HepG2 (cell line): ENCODE results near the gene GRHPR. TPM values are rescaled to one million over a fixed set of nuclear protein-coding genes. Genes with fewer than 3 reads are reported as not detected.

Source experiments
- ATAC-seq: fragments of 200-7000 bp; cut with Tn5 transposase; 3 replicates; pipeline ENCODE4 v1.9.1; 2020; ENCODE audit warnings: mild to moderate bottlenecking, moderate library complexity
- BruUV-seq: library from RNA; stranded (reverse); fragments of 400-500 nt; replicated peaks from 2 replicates; lab custom pipeline; 2021; lab: Mats Ljungman, UMichigan
- CTCF ChIA-PET: fragments of 300-600 bp; formaldehyde crosslinking; extraction: SDS; loops from one replicate; lab custom pipeline; 2021; ENCODE audit warnings: low total read pairs, inconsistent platforms, low intra/inter-chr PET ratio; lab: Yijun Ruan, JAX
- POLR2A ChIA-PET: fragments of 350-600 bp; sonication (Branson Sonifier 250); formaldehyde crosslinking; loops from one replicate; lab custom pipeline; 2020; ENCODE audit warnings: antibody characterized with exemption, inconsistent platforms; lab: Yijun Ruan, JAX
- DNase-seq: peaks from one replicate; pipeline ENCODE4 v3.0.0-alpha.2; 2015; ENCODE audit warnings: low spot score
- FAIRE-seq: peaks from 3 replicates; lab custom pipeline; 2011; peaks lifted over from hg19 to GRCh38; lab: Jason Lieb, UNC
- H2AFZ ChIP-seq: one replicate; pipeline ENCODE4 v1.6.1; 2011; ENCODE audit warnings: low read length, inconsistent platforms
- H3K27ac ChIP-seq: fragments of 300-600 bp; 3 replicates; pipeline ENCODE4 v1.8.0; 2011; ENCODE audit warnings: mixed run types, mild to moderate bottlenecking, mixed read lengths, low read length, inconsistent platforms; ENCODE audit not compliant: insufficient read depth; ENCODE audit errors: extremely low read length
- H3K27me3 ChIP-seq, 2 experiments: fragments of 200-600 bp in 1 of 2; 2 replicates in 1 of 2; 3 replicates in 1 of 2; pipeline versions ENCODE4 v1.6.0 to v1.8.0; 2011; ENCODE audit warnings: low read length in 2 of 2, mild to moderate bottlenecking in 2 of 2, moderate library complexity in 2 of 2, inconsistent platforms in 1 of 2; ENCODE audit not compliant: insufficient read depth in 2 of 2, control insufficient read depth in 1 of 2
- H3K36me3 ChIP-seq, 2 experiments: fragments of 200-600 bp in 1 of 2; replicated peaks in 1 of 2; 2 replicates in 1 of 2; 3 replicates in 1 of 2; pipeline versions ENCODE4 v1.5.1 to v1.8.0; 2011; ENCODE audit warnings: low read length in 2 of 2, inconsistent platforms in 1 of 2; ENCODE audit not compliant: insufficient read depth in 2 of 2, control insufficient read depth in 1 of 2
- H3K4me1 ChIP-seq: 2 replicates; pipeline ENCODE4 v1.5.1; 2012; ENCODE audit warnings: low read length, inconsistent platforms; ENCODE audit not compliant: insufficient read depth
- H3K4me2 ChIP-seq: 2 replicates; pipeline ENCODE4 v1.6.0; 2011; ENCODE audit warnings: low read depth, low read length, inconsistent platforms
- H3K4me3 ChIP-seq, 3 experiments: fragments of 200-600 bp in 1 of 3; sonication (generic), shearing (Covaris generic) in 1 of 3; replicated peaks in 1 of 3; 2 replicates each; pipeline ENCODE4 v1.5.1; 2011 to 2016; ENCODE audit warnings: low read length in 3 of 3, inconsistent platforms in 2 of 3, low read depth in 2 of 3, mild to moderate bottlenecking in 2 of 3, control low read depth in 1 of 3, mixed read lengths in 1 of 3; ENCODE audit not compliant: insufficient read depth in 1 of 3
- H3K79me2 ChIP-seq: one replicate; pipeline ENCODE4 v1.6.1; 2011; ENCODE audit warnings: low read length, inconsistent platforms; ENCODE audit not compliant: insufficient read depth
- H3K9ac ChIP-seq: 2 replicates; pipeline ENCODE4 v1.6.0; 2011; ENCODE audit warnings: mild to moderate bottlenecking, low read depth, low read length, inconsistent platforms; ENCODE audit not compliant: insufficient read depth
- H3K9me3 ChIP-seq: 2 replicates; pipeline ENCODE4 v1.5.1; 2012; ENCODE audit warnings: mild to moderate bottlenecking, low read length
- H4K20me1 ChIP-seq: 2 replicates; pipeline ENCODE4 v1.6.0; 2011; ENCODE audit warnings: inconsistent platforms, mild to moderate bottlenecking, low read length, moderate library complexity; ENCODE audit not compliant: insufficient read depth
- HOXA7 ChIP-seq: sonication (generic); formaldehyde crosslinking; IDR thresholded peaks from 2 replicates; pipeline ENCODE4 v1.8.1; 2022; ENCODE audit warnings: mild to moderate bottlenecking, missing genetic modification reagents, moderate library complexity
- POLR2AphosphoS2 ChIP-seq: IDR thresholded peaks from 2 replicates; pipeline ENCODE4 v1.6.1; 2011; ENCODE audit warnings: low read depth, low read length, improper control_type of control experiment
- RFXANK ChIP-seq: IDR thresholded peaks from 2 replicates; pipeline ENCODE4 v1.6.1; 2016
- ZFP82 ChIP-seq: sonication (generic); formaldehyde crosslinking; IDR thresholded peaks from 2 replicates; pipeline ENCODE4 v1.5.1; 2020; ENCODE audit warnings: mild to moderate bottlenecking, missing genetic modification reagents, borderline replicate concordance
- ZNF207 ChIP-seq: fragments of 450-650 bp; IDR thresholded peaks from 2 replicates; pipeline ENCODE4 v1.6.1; 2016; ENCODE audit warnings: antibody characterized with exemption, borderline replicate concordance
- ZNF350 ChIP-seq: sonication (generic); formaldehyde crosslinking; IDR thresholded peaks from 2 replicates; pipeline ENCODE4 v1.4.0; 2020; ENCODE audit warnings: mild to moderate bottlenecking, low read depth, missing genetic modification reagents, borderline replicate concordance
- ZNF629 ChIP-seq: sonication (generic); formaldehyde crosslinking; conservative IDR thresholded peaks from 2 replicates; pipeline ENCODE4 v1.5.0; 2020; ENCODE audit warnings: missing genetic modification reagents
- ZNF773 ChIP-seq: sonication (generic); formaldehyde crosslinking; IDR thresholded peaks from 2 replicates; pipeline ENCODE4 v1.4.0; 2020; ENCODE audit warnings: missing genetic modification reagents, borderline replicate concordance
- WGBS: methylation state at CpG from one replicate; pipeline ENCODE4 v1.1.6; 2017; ENCODE audit warnings: low lambda C conversion rate; 5-methylcytosine and 5-hydroxymethylcytosine counted together
- in situ Hi-C: cut with HindIII; loops from 2 replicates; pipeline ENCODE4 v1.10.0; 2017; ENCODE audit warnings: low pct_unique_long_range_greater_than_20kb; ENCODE audit not compliant: extremely low pct_ligation_motif_present
- intact Hi-C: fragments of 100-400 bp; cut with micrococcal nuclease; formaldehyde crosslinking; loops from one replicate; pipeline ENCODE4 v1.10.0; 2022; ENCODE audit not compliant: unreplicated experiment
- polyA plus RNA-seq, 8 experiments: library from polyadenylated mRNA; depleted of rRNA in 3 of 8; stranded (reverse) in 7 of 8; unstranded in 1 of 8; fragments of >200 nt; fragmentation: Illumina TruSeq in 4 of 8; extraction: Trizol in 4 of 8; gene quantifications; 2 replicates each; pipeline versions ENCODE4 v1.2.1 to v1.2.3, GENCODE V29; 2011 to 2016; ENCODE audit warnings: low read depth in 4 of 8, missing spikeins in 1 of 8, mixed read lengths in 1 of 8; ENCODE audit not compliant: insufficient read depth in 1 of 8
- total RNA-seq, 5 experiments: library from RNA; depleted of rRNA; stranded (reverse); fragments of >200 nt; fragmentation: Illumina TruSeq; extraction: Trizol; gene quantifications; 2 replicates each; pipeline ENCODE4 v1.2.3, GENCODE V29; 2016; ENCODE audit warnings: low read depth in 1 of 5
- TF ChIP-seq, protein P1 (sequence below): sonication (generic); formaldehyde crosslinking; IDR thresholded peaks from 2 replicates; pipeline ENCODE4 v1.9.0; 2021; ENCODE audit warnings: missing genetic modification reagents, mild to moderate bottlenecking, borderline replicate concordance

The GRHPR gene
- total and polyA plus RNA-seq, 2 of the 13 experiments (the other 11 are each of a cell fraction or from before 2014, with no cell fraction given), result 113 to 115 TPM

DNA sequence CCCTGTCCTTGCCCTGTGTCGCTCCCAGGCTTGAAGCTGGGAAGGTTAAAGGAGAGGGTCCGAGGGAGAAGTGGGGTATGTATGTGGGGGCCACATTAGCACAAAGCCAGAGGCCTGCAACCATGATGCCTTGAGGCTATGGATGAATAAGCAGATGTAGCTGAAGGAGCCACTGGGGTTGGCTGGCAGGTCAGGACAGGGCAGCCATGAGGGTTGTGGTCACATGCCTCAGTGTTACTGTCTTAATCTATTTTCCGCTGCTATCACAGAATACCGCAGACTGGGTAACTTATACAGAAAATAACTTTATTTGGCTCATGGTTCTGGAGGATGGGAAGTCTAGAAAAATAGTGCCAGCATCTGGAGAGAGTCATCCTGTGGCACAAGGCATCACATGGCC lies 9.2 kb upstream of the GRHPR start:
- in situ Hi-C loops, result no loop called here
- Histone ChIP-seq H3K4me2 (no peak overlapping the region), H4K20me1 (no peaks in the 10 kb centered on the region), H3K36me3 (no peaks in the 10 kb centered on the region), H3K79me2 (no peaks in the 10 kb centered on the region), H3K4me1 (peaks cover 74% of the 10 kb centered on the region), H2AFZ (no peak overlapping the region), H3K27ac (no peak overlapping the region), H3K27me3 (no peaks in the 10 kb centered on the region), H3K9ac (no peak overlapping the region)
- ATAC-seq (no peak), DNase-seq (no peak), FAIRE-seq (no peak)
- intact Hi-C loops, result loop anchor here (5.0 kb wide), 1 partner anchor 416 kb away; no protein-coding TSS in a partner anchor
- 72% methylated on average over 4 of the region's 4 CpGs for WGBS
- no TSS peak for BruUV-seq
- POLR2A ChIA-PET, result no interaction called here
- TF ChIP-seq ZFP82 (CRISPR knock-in tag) (no peak), RFXANK (CRISPR knock-in tag) (no peak), ZNF207 (no peak), ZNF773 (CRISPR knock-in tag) (no peak), HOXA7 (no peak)
- TF ChIP-seq, protein P1, sequence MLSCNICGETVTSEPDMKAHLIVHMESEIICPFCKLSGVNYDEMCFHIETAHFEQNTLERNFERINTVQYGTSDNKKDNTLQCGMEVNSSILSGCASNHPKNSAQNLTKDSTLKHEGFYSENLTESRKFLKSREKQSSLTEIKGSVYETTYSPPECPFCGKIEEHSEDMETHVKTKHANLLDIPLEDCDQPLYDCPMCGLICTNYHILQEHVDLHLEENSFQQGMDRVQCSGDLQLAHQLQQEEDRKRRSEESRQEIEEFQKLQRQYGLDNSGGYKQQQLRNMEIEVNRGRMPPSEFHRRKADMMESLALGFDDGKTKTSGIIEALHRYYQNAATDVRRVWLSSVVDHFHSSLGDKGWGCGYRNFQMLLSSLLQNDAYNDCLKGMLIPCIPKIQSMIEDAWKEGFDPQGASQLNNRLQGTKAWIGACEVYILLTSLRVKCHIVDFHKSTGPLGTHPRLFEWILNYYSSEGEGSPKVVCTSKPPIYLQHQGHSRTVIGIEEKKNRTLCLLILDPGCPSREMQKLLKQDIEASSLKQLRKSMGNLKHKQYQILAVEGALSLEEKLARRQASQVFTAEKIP (CRISPR knock-in tag), result no peak
- TF ChIP-seq, all 625 proteins: peak for 0
- no peaks in the 10 kb centered on the region for H3K9me3 ChIP-seq
- CTCF ChIA-PET, result no interaction called here
- no peak overlapping the region for H3K4me3 ChIP-seq

DNA sequence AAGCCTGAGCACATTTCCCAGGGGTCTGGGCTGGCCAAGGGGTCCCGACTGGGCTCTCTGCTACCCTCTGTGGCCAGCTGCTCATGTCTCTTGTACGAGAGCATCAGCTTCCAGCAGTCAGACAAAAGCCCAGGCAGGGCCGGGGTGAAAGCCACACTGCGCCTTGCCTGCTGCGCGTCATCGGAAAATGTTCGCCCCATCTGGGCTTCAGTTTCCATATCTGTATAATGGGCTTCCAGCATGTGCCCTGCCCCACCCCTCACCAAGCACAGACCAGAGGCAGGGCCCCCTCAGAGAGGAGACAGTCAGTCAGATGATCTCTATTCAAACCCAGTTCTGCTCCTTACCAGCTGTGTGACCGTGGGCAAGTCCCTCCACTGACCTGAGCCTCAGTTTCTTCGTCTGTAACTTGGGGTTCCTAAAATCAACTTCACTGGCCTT lies 8.0 kb upstream of the GRHPR start:
- no peak overlapping the region for H3K27ac ChIP-seq
- no peak for FAIRE-seq
- peak overlapping the region; percentile 80 for H3K4me2 ChIP-seq
- H3K36me3 ChIP-seq, result no peaks in the 10 kb centered on the region
- peak overlapping the region in 1 of 3 experiments; percentile 51; a peak in 1 of 6 replicates for H3K4me3 ChIP-seq
- intact Hi-C loops (loop anchor here (2.0 to 5.0 kb wide), 2 partner anchors 16 to 417 kb away; no protein-coding TSS in a partner anchor), in situ Hi-C loops (no loop called here)
- BruUV-seq, result no TSS peak
- TF ChIP-seq POLR2AphosphoS2, result no peak
- TF ChIP-seq ZNF350 (CRISPR knock-in tag), result 0 out of 2 replicates have a peak, but pooled peaks have one; percentile 7
- peak; percentile 92 for TF ChIP-seq ZNF629 (CRISPR knock-in tag)
- TF ChIP-seq, all 625 proteins: peak for 2
- Histone ChIP-seq H3K27me3 (no peaks in the 10 kb centered on the region), H3K9me3 (no peaks in the 10 kb centered on the region), H4K20me1 (no peaks in the 10 kb centered on the region), H2AFZ (no peak overlapping the region), H3K4me1 (peaks cover 77% of the 10 kb centered on the region), H3K9ac (no peak overlapping the region), H3K79me2 (no peaks in the 10 kb centered on the region)
- ChIA-PET POLR2A (interaction anchor here (1.5 kb wide), 1 partner anchor 51 kb away, joined by 3 read pairs; the partner anchor contains the start of gene ZBTB5), CTCF (interaction anchor here (1.4 kb wide), 1 partner anchor 16 kb away, joined by 6 read pairs; no protein-coding TSS in a partner anchor)
- ATAC-seq, result no peak
- DNase-seq, result no peak
- WGBS, result 35% methylated on average over 5 of the region's 10 CpGs
